B cell (primary cell): ENCODE data around the gene ASCC2. TPM values are rescaled to one million over a fixed set of nuclear protein-coding genes. Genes with fewer than 3 reads are reported as not detected.

Experiments used
- ATAC-seq: fragments of 200-7000 bp; cut with Tn5 transposase; one replicate; pipeline ENCODE4 v1.10.0; 2021; ENCODE audit warnings: low read depth, mild to moderate bottlenecking, moderate number of reproducible peaks, moderate library complexity
- CTCF ChIA-PET: fragments of 350-600 bp; sonication (Branson Sonifier 250); formaldehyde crosslinking; loops from one replicate; lab custom pipeline; 2021; ENCODE audit warnings: antibody characterized with exemption, inconsistent platforms; lab: Charles Lee
- POLR2A ChIA-PET: fragments of 350-600 bp; sonication (Branson Sonifier 250); formaldehyde crosslinking; loops from one replicate; lab custom pipeline; 2021; ENCODE audit warnings: antibody characterized with exemption; lab: Charles Lee
- DNase-seq: peaks from one replicate; pipeline ENCODE4 v3.0.0; 2013
- H2AFZ ChIP-seq: 2 replicates; pipeline ENCODE4 v1.6.1; 2012; ENCODE audit warnings: mild to moderate bottlenecking, low read depth, low read length; ENCODE audit not compliant: insufficient read depth, poor library complexity, severe bottlenecking
- H3K27ac ChIP-seq, 2 donors: 1 replicate in 1 of 2; 2 replicates in 1 of 2; pipeline ENCODE4 v1.5.1; 2012 to 2013; ENCODE audit warnings: low read length in 2 of 2, mild to moderate bottlenecking in 2 of 2, moderate library complexity in 1 of 2
- H3K27me3 ChIP-seq, 4 experiments: fragments of 200-600 bp in 1 of 4; sonication (generic) in 1 of 4; replicated peaks in 1 of 4; 1 replicate in 2 of 4; 2 replicates in 2 of 4; pipeline versions ENCODE4 v1.6.1 to v1.7.0; 2013 to 2016; ENCODE audit warnings: low read length in 3 of 4, mild to moderate bottlenecking in 2 of 4, mixed read lengths in 1 of 4, moderate library complexity in 1 of 4; ENCODE audit not compliant: insufficient read depth in 4 of 4, control insufficient read depth in 3 of 4; ENCODE audit errors: control extremely low read depth in 1 of 4
- H3K36me3 ChIP-seq, 2 experiments: replicated peaks in 1 of 2; 1 replicate in 1 of 2; 2 replicates in 1 of 2; pipeline versions ENCODE4 v1.6.1 to v1.7.1; 2013; ENCODE audit warnings: low read length in 1 of 2; ENCODE audit not compliant: insufficient read depth in 2 of 2, control insufficient read depth in 1 of 2; ENCODE audit errors: control extremely low read depth in 1 of 2, extremely low read depth in 1 of 2
- H3K4me1 ChIP-seq, 2 donors: fragments of 200-600 bp in 1 of 2; sonication (generic) in 1 of 2; 1 replicate in 1 of 2; 2 replicates in 1 of 2; pipeline versions ENCODE4 v1.5.1 to v1.6.1; 2013 to 2017; ENCODE audit warnings: low read length in 2 of 2; ENCODE audit not compliant: control insufficient read depth in 2 of 2, insufficient read depth in 2 of 2
- H3K4me2 ChIP-seq: replicated peaks from 2 replicates; pipeline ENCODE3; 2012; ENCODE audit warnings: mild to moderate bottlenecking, low read depth, low read length; ENCODE audit not compliant: poor library complexity, severe bottlenecking
- H3K4me3 ChIP-seq, 5 experiments: fragments of 200-600 bp in 1 of 5; sonication (generic) in 1 of 5; 1 replicate in 3 of 5; 2 replicates in 2 of 5; pipeline versions ENCODE4 v1.5.1 to v1.7.0; 2011 to 2016; ENCODE audit warnings: low read length in 4 of 5, mild to moderate bottlenecking in 4 of 5, low read depth in 2 of 5, control low read depth in 1 of 5, moderate library complexity in 1 of 5; ENCODE audit not compliant: insufficient read depth in 1 of 5; ENCODE audit errors: control extremely low read depth in 1 of 5, extremely low read depth in 1 of 5
- H3K79me2 ChIP-seq: fragments of 200-600 bp; sonication (generic); one replicate; pipeline ENCODE4 v1.6.0; 2016; ENCODE audit warnings: low read length; ENCODE audit not compliant: control insufficient read depth, insufficient read depth
- H3K9ac ChIP-seq: fragments of 200-600 bp; sonication (generic); 2 replicates; pipeline ENCODE4 v1.6.1; 2017; ENCODE audit warnings: mild to moderate bottlenecking, low read length, moderate library complexity
- H3K9me3 ChIP-seq, 3 donors: one replicate each; pipeline versions ENCODE4 v1.6.1 to v1.7.1; 2013; ENCODE audit warnings: low read length in 2 of 3; ENCODE audit not compliant: control insufficient read depth in 2 of 3, insufficient read depth in 1 of 3; ENCODE audit errors: control extremely low read depth in 1 of 3
- H4K20me1 ChIP-seq: 2 replicates; pipeline ENCODE4 v1.6.0; 2012; ENCODE audit warnings: mild to moderate bottlenecking, low read length; ENCODE audit not compliant: insufficient read depth, control insufficient read depth, poor library complexity, severe bottlenecking
- H3K27ac Mint-ChIP-seq: one replicate; pipeline ENCODE4 v1.8.0; 2021; ENCODE audit warnings: mixed read lengths
- H3K27me3 Mint-ChIP-seq: one replicate; pipeline ENCODE4 v1.8.0; 2021; ENCODE audit warnings: mixed read lengths
- H3K4me1 Mint-ChIP-seq: one replicate; pipeline ENCODE4 v1.8.0; 2021; ENCODE audit warnings: mixed read lengths
- H3K4me3 Mint-ChIP-seq: one replicate; pipeline ENCODE4 v1.8.0; 2021; ENCODE audit warnings: mixed read lengths
- H3K9me3 Mint-ChIP-seq: one replicate; pipeline ENCODE4 v1.8.0; 2022; ENCODE audit warnings: mixed read lengths; ENCODE audit not compliant: insufficient read depth
- CTCF ChIP-seq: fragments of 200-600 bp; IDR thresholded peaks from one replicate; pipeline ENCODE4 v1.8.0; 2022; ENCODE audit warnings: antibody characterized with exemption, mild to moderate bottlenecking
- EZH2 ChIP-seq: IDR thresholded peaks from 2 replicates; pipeline ENCODE4 v1.6.1; 2012; ENCODE audit warnings: borderline replicate concordance, low read depth, mild to moderate bottlenecking, moderate library complexity, low read length; ENCODE audit not compliant: insufficient read depth, poor library complexity, severe bottlenecking
- WGBS: methylation state at CpG from one replicate; pipeline ENCODE4 v1.1.5; 2013; ENCODE audit warnings: missing lambda C conversion rate; ENCODE audit not compliant: insufficient coverage; 5-methylcytosine and 5-hydroxymethylcytosine counted together
- intact Hi-C: fragments of 100-400 bp; cut with micrococcal nuclease; formaldehyde crosslinking; loops from one replicate; pipeline ENCODE4 v1.10.0; 2022
- polyA plus RNA-seq: library from polyadenylated mRNA; depleted of rRNA; stranded (reverse); fragments of >200 nt; gene quantifications from 2 replicates; pipeline ENCODE4 v1.2.3, GENCODE V29; 2012
- total RNA-seq, 2 donors: library from RNA; stranded (reverse); fragments of 120-200 nt in 1 of 2; gene quantifications; 1 replicate in 1 of 2; 2 replicates in 1 of 2; pipeline versions ENCODE4 v1.2.3 to v1.2.4, GENCODE V29; 2013 to 2022

Gene ASCC2
- total and polyA plus RNA-seq, 2 donors (not counting 1 experiment from before 2014, with no cell fraction given) = 81.1 to 84.0 TPM

- TF ChIP-seq EZH2 (no peak), CTCF (no peak)
- Mint-ChIP-seq H3K27me3 (no peaks in the 10 kb centered on the region), H3K27ac (no peak overlapping the region), H3K4me3 (no peak overlapping the region), H3K4me1 (peaks cover 11% of the 10 kb centered on the region), H3K9me3 (no peaks in the 10 kb centered on the region)
- intact Hi-C loops = no loop called here
- Histone ChIP-seq H3K9ac (no peak overlapping the region), H3K27ac (no peak overlapping the region), H4K20me1 (no peaks in the 10 kb centered on the region), H3K27me3 (no peaks in the 10 kb centered on the region), H3K4me1 (peaks cover 7 to 24% of the 10 kb centered on the region in 2 donors), H2AFZ (no peak overlapping the region), H3K4me2 (no peak overlapping the region), H3K4me3 (no peak overlapping the region), H3K9me3 (no peaks in the 10 kb centered on the region), H3K79me2 (no peaks in the 10 kb centered on the region), H3K36me3 (peaks cover 0 to 88% of the 10 kb centered on the region in 2 experiments)
- WGBS = 96% methylated on average over 4 of the region's 5 CpGs
- CTCF ChIA-PET = no interaction called here
- no peak for ATAC-seq
- DNase-seq = no peak
- POLR2A ChIA-PET = no interaction called here
These were observed 36.9 kb downstream of the ASCC2 start for GRCh38 chr22:29801153-29801552.

- no peak overlapping the region for H3K4me2 ChIP-seq
- intact Hi-C loops = no loop called here
- DNase-seq (no peak), ATAC-seq (no peak)
- TF ChIP-seq CTCF = no peak
- no peak for TF ChIP-seq EZH2
- H3K9me3 Mint-ChIP-seq = no peaks in the 10 kb centered on the region
- no peaks in the 10 kb centered on the region for H3K27me3 ChIP-seq
- H3K27ac ChIP-seq = no peak overlapping the region
- peaks cover 11% of the 10 kb centered on the region for H3K4me1 Mint-ChIP-seq
- CTCF ChIA-PET = interaction anchor here (0.7 kb wide), 1 partner anchor 16 kb away, joined by 4 read pairs; no protein-coding TSS in a partner anchor
- no peak overlapping the region for H3K4me3 Mint-ChIP-seq
- H3K27me3 Mint-ChIP-seq = no peaks in the 10 kb centered on the region
- 95% methylated on average over 8 of the region's 8 CpGs for WGBS
- H3K36me3 ChIP-seq = peaks cover 0 to 83% of the 10 kb centered on the region in 2 experiments
- H4K20me1 ChIP-seq = no peaks in the 10 kb centered on the region
- no peak overlapping the region for H3K9ac ChIP-seq
- no peaks in the 10 kb centered on the region for H3K79me2 ChIP-seq
- no peak overlapping the region for H3K4me3 ChIP-seq
- no peaks in the 10 kb centered on the region for H3K9me3 ChIP-seq
- H2AFZ ChIP-seq = no peak overlapping the region
- peaks cover 7 to 24% of the 10 kb centered on the region in 2 donors for H3K4me1 ChIP-seq
- H3K27ac Mint-ChIP-seq = no peak overlapping the region
- POLR2A ChIA-PET = no interaction called here
These were observed 38.8 kb downstream of the ASCC2 start for GRCh38 chr22:29799217-29799680.
